DND-41 (cell line): ENCODE results near the gene STRN.

ENCODE experiments used
- EZH2 ChIP-seq: IDR thresholded peaks from 3 replicates; pipeline ENCODE4 v1.6.1; 2012; ENCODE audit warnings: borderline replicate concordance, low read depth, mild to moderate bottlenecking, moderate library complexity, low read length, inconsistent platforms; ENCODE audit not compliant: severe bottlenecking
- TF ChIP-seq, protein P1 (sequence below): IDR thresholded peaks from 2 replicates; pipeline ENCODE4 v1.5.1; 2012; ENCODE audit warnings: borderline replicate concordance, low read length, moderate library complexity, mild to moderate bottlenecking; ENCODE audit not compliant: poor library complexity, severe bottlenecking; ENCODE audit errors: extremely low read depth

DNA sequence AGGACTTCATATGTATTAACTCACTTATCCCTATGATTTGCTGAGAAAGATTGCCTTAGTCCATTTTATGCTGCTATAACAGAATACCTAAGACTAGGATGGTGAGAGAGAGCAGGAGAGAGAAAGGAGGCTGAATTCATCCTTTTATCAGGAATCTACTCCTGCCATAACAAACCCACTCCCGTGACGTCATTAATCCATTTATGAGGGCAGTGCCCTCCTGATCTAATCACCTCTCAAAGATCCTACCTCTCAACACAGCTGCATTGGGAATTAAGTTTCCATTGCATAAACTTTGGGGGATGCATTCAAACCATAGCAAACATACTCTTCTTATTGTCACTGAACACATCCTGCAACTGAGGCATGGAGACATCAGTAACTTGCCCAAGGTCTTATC, 147.8 kb downstream of the STRN start:
- TF ChIP-seq, protein P1, sequence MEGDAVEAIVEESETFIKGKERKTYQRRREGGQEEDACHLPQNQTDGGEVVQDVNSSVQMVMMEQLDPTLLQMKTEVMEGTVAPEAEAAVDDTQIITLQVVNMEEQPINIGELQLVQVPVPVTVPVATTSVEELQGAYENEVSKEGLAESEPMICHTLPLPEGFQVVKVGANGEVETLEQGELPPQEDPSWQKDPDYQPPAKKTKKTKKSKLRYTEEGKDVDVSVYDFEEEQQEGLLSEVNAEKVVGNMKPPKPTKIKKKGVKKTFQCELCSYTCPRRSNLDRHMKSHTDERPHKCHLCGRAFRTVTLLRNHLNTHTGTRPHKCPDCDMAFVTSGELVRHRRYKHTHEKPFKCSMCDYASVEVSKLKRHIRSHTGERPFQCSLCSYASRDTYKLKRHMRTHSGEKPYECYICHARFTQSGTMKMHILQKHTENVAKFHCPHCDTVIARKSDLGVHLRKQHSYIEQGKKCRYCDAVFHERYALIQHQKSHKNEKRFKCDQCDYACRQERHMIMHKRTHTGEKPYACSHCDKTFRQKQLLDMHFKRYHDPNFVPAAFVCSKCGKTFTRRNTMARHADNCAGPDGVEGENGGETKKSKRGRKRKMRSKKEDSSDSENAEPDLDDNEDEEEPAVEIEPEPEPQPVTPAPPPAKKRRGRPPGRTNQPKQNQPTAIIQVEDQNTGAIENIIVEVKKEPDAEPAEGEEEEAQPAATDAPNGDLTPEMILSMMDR, result no peak
- no peak for TF ChIP-seq EZH2
